ENCODE measurements around the gene TNFSF4. TPM values are rescaled to one million over a fixed set of nuclear protein-coding genes. Genes with fewer than 3 reads are reported as not detected.
A peak's percentile ranks its signal among the peaks of the same experiment; 100 is the strongest.

Gene TNFSF4
- total and polyA plus RNA-seq, 2 of the 13 experiments (the other 11 are each of a cell fraction or from before 2014, with no cell fraction given), result 2.4 to 7.9 TPM

DNA sequence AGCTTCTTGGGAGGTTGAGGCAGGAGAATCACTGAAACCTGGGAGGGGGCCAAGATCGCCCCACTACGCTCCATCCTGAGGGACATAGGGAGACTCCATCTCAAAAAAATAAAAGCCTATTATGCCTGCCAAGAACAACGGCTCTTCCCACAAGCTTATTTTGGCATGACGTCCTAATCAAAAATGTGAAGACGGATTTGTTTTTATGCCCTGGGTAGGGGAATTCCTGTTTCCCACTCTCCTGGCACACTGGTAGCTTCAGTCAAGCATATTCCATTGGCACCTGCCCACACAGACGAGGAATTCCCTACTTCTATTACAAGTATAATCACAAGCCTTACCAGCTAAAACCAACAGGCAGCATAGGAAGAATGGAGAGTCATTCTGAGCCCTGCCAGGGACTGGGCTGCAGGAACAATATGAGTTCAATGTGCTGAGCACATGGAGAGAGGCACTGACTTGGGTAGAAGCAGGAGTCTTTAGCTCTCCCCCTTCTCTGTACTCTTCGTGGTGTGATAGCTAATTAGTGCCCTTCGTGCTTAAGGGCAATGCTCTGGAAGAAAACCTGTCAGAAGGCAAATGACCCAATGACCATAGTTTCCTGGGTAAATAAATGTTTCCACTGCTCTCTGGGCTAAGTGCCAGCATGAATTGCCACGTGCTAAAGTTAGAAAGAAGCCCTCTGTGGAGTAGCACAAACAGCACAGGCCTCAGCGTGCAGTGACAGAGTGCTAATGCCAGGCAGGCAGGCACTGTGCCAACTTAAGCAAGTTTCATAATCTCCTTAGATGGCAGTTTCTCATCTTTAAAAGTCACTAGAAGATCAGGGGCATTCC is 16.8 kb downstream of the TNFSF4 start (continued):
- TF ChIP-seq, protein P1, sequence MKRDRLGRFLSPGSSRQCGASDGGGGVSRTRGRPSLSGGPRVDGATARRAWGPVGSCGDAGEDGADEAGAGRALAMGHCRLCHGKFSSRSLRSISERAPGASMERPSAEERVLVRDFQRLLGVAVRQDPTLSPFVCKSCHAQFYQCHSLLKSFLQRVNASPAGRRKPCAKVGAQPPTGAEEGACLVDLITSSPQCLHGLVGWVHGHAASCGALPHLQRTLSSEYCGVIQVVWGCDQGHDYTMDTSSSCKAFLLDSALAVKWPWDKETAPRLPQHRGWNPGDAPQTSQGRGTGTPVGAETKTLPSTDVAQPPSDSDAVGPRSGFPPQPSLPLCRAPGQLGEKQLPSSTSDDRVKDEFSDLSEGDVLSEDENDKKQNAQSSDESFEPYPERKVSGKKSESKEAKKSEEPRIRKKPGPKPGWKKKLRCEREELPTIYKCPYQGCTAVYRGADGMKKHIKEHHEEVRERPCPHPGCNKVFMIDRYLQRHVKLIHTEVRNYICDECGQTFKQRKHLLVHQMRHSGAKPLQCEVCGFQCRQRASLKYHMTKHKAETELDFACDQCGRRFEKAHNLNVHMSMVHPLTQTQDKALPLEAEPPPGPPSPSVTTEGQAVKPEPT (CRISPR knock-in tag; IDR thresholded peaks at IDR 0.05; ENCODE audit: low read depth), result no peak
- no peak for TF ChIP-seq AGO1 (IDR thresholded peaks at IDR 0.05; ENCODE audit: low read depth, low read length, poor library complexity, severe bottlenecking)
- TF ChIP-seq SCMH1 (CRISPR knock-in tag; IDR thresholded peaks at IDR 0.05; ENCODE audit: borderline replicate concordance), result no peak
- TF ChIP-seq MBNL3 (CRISPR knock-in tag; conservative IDR thresholded peaks at IDR 0.05), result no peak
- no peak for TF ChIP-seq STAT5B (CRISPR knock-in tag; IDR thresholded peaks at IDR 0.05)
- no peak for TF ChIP-seq SRF (IDR thresholded peaks at IDR 0.05; ENCODE audit: low read depth, low read length)
- no peak for TF ChIP-seq ZNF562 (CRISPR knock-in tag; IDR thresholded peaks at IDR 0.05; ENCODE audit: borderline replicate concordance)
- TF ChIP-seq ZNF20 (CRISPR knock-in tag; IDR thresholded peaks at IDR 0.05), result no peak
- TF ChIP-seq ZNF777 (CRISPR knock-in tag; IDR thresholded peaks at IDR 0.05), result peak; percentile 42; the same call in 1 of the 2 replicates
- 0 out of 2 replicates have a peak, but pooled peaks have one; percentile 48 for TF ChIP-seq ZNF614 (CRISPR knock-in tag; IDR thresholded peaks at IDR 0.05; ENCODE audit: borderline replicate concordance)
- no peak for TF ChIP-seq REXO4 (CRISPR knock-in tag; IDR thresholded peaks at IDR 0.05; ENCODE audit: borderline replicate concordance)
- no peak for TF ChIP-seq MTA1 (CRISPR knock-in tag; IDR thresholded peaks at IDR 0.05; ENCODE audit: borderline replicate concordance)
- TF ChIP-seq PAF1 (CRISPR knock-in tag; IDR thresholded peaks at IDR 0.05), result no peak
- no peak for TF ChIP-seq ZNF773 (CRISPR knock-in tag; IDR thresholded peaks at IDR 0.05; ENCODE audit: borderline replicate concordance)
- TF ChIP-seq PHB2 (IDR thresholded peaks at IDR 0.05; ENCODE audit: partially characterized antibody), result no peak
- TF ChIP-seq TP53 (CRISPR knock-in tag; conservative IDR thresholded peaks at IDR 0.05), result peak; percentile 52; the same call in 1 of the 2 replicates
- no peak for TF ChIP-seq GABPB1 (CRISPR knock-in tag; IDR thresholded peaks at IDR 0.05)
- peak; percentile 25; the same call in 1 of the 2 replicates for TF ChIP-seq SMAD3 (CRISPR knock-in tag; IDR thresholded peaks at IDR 0.05)
- no peak for TF ChIP-seq ZNF556 (CRISPR knock-in tag; IDR thresholded peaks at IDR 0.05; ENCODE audit: borderline replicate concordance)
- TF ChIP-seq, protein P2, sequence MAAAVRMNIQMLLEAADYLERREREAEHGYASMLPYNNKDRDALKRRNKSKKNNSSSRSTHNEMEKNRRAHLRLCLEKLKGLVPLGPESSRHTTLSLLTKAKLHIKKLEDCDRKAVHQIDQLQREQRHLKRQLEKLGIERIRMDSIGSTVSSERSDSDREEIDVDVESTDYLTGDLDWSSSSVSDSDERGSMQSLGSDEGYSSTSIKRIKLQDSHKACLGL (CRISPR knock-in tag; IDR thresholded peaks at IDR 0.05), result peak; percentile 29; the same call in 1 of the 2 replicates
- no peak for TF ChIP-seq ZNF367 (CRISPR knock-in tag; IDR thresholded peaks at IDR 0.05; ENCODE audit: borderline replicate concordance)
- TF ChIP-seq, protein P3, sequence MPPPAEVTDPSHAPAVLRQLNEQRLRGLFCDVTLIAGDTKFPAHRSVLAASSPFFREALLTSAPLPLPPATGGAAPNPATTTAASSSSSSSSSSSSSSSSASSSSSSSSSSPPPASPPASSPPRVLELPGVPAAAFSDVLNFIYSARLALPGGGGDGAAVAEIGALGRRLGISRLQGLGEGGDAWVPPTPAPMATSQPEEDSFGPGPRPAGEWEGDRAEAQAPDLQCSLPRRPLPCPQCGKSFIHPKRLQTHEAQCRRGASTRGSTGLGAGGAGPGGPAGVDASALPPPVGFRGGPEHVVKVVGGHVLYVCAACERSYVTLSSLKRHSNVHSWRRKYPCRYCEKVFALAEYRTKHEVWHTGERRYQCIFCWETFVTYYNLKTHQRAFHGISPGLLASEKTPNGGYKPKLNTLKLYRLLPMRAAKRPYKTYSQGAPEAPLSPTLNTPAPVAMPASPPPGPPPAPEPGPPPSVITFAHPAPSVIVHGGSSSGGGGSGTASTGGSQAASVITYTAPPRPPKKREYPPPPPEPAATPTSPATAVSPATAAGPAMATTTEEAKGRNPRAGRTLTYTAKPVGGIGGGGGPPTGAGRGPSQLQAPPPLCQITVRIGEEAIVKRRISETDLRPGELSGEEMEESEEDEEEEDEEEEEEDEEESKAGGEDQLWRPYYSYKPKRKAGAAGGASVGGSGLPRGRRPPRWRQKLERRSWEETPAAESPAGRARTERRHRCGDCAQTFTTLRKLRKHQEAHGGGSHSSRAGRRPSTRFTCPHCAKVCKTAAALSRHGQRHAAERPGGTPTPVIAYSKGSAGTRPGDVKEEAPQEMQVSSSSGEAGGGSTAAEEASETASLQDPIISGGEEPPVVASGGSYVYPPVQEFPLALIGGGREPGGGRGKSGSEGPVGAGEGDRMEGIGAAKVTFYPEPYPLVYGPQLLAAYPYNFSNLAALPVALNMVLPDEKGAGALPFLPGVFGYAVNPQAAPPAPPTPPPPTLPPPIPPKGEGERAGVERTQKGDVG (CRISPR knock-in tag; IDR thresholded peaks at IDR 0.05; ENCODE audit: borderline replicate concordance), result no peak
- TF ChIP-seq HNRNPLL (IDR thresholded peaks at IDR 0.05; ENCODE audit: low read depth, low read length, poor library complexity, severe bottlenecking), result no peak
- TF ChIP-seq, protein P4, sequence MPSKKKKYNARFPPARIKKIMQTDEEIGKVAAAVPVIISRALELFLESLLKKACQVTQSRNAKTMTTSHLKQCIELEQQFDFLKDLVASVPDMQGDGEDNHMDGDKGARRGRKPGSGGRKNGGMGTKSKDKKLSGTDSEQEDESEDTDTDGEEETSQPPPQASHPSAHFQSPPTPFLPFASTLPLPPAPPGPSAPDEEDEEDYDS (CRISPR knock-in tag; IDR thresholded peaks at IDR 0.05), result no peak

Measured in HepG2 (cell line).